Fibroblast of villous mesenchyme (primary cell): ENCODE results near the gene EIF2AK2. TPM values are rescaled to one million over a fixed set of nuclear protein-coding genes. Genes with fewer than 3 reads are reported as not detected.
A peak's percentile ranks its signal among the peaks of the same experiment; 100 is the strongest.
"Not testable (repeated sequence)": the region's sequence is repeated elsewhere in the genome, so short reads cannot be mapped to it uniquely, and the experiment has no call there.

Source experiments
- DNase-seq: peaks from one replicate; pipeline ENCODE4 v3.0.0-alpha.2; 2010; ENCODE audit warnings: low read depth
- H3K4me3 ChIP-seq: 2 replicates; pipeline ENCODE4 v1.5.1; 2011; ENCODE audit warnings: low read depth, mild to moderate bottlenecking, low read length
- total RNA-seq: library from RNA; depleted of rRNA; stranded (reverse); fragments of >200 nt; gene quantifications from 2 replicates; pipeline ENCODE4 v1.2.3, GENCODE V29; 2012
- TF ChIP-seq, protein P1 (sequence below): IDR thresholded peaks from 2 replicates; pipeline ENCODE4 v1.5.1; 2012; ENCODE audit warnings: low read depth, mild to moderate bottlenecking, low read length; ENCODE audit not compliant: insufficient read depth

The EIF2AK2 gene
- total RNA-seq, result 40.3 and 48.4 TPM in 2 replicates

- TF ChIP-seq, protein P1, sequence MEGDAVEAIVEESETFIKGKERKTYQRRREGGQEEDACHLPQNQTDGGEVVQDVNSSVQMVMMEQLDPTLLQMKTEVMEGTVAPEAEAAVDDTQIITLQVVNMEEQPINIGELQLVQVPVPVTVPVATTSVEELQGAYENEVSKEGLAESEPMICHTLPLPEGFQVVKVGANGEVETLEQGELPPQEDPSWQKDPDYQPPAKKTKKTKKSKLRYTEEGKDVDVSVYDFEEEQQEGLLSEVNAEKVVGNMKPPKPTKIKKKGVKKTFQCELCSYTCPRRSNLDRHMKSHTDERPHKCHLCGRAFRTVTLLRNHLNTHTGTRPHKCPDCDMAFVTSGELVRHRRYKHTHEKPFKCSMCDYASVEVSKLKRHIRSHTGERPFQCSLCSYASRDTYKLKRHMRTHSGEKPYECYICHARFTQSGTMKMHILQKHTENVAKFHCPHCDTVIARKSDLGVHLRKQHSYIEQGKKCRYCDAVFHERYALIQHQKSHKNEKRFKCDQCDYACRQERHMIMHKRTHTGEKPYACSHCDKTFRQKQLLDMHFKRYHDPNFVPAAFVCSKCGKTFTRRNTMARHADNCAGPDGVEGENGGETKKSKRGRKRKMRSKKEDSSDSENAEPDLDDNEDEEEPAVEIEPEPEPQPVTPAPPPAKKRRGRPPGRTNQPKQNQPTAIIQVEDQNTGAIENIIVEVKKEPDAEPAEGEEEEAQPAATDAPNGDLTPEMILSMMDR, result no peak
- DNase-seq, result peak; percentile 86
- H3K4me3 ChIP-seq, result peak within 1 kb of the TSS; percentile 71
Observed at GRCh38 chr2:37156857-37157714, at the start of gene EIF2AK2. TSS of gene EIF2AK2 (minus strand) at chr2:37156980. CDS start at chr2:37147806, 9,174 bp downstream.

DNA sequence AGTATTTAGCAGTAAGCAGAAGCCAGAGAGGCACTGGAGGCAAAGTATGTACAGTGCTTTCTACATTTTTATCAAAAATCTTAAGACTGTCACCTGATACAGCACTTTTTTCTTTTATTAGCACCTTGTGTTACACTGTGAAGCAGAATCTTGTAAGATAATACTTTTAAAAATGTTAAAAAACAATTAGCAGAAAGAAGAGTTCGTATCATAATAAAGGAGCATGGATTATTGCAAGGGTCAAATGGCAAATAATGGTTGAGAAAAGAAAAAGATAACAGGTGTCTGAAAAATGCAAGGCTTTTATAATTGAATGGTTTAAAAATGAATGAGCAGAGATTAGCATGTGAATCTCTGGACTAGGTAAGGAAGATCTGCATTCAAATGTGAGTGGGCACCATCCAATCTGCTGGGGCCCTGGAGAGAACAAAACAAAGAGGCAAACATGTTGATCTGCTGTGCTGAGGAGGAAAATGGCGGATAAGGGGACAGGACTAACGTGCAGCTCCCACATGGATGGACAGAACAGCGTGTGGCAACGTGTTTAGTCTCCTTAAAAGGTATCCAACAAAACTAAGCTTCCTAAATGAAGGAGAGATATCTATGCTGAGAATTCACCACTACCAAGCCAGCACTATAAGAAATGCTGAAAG lies 49.0 kb upstream of the EIF2AK2 start:
- TF ChIP-seq, protein P1, result no peak
- no peak for DNase-seq
- no peak overlapping the region for H3K4me3 ChIP-seq

- not testable (repeated sequence) for DNase-seq, H3K4me3 ChIP-seq
Observed at GRCh38 chr2:37205071-37205661, 48.4 kb upstream of the EIF2AK2 start.

DNA sequence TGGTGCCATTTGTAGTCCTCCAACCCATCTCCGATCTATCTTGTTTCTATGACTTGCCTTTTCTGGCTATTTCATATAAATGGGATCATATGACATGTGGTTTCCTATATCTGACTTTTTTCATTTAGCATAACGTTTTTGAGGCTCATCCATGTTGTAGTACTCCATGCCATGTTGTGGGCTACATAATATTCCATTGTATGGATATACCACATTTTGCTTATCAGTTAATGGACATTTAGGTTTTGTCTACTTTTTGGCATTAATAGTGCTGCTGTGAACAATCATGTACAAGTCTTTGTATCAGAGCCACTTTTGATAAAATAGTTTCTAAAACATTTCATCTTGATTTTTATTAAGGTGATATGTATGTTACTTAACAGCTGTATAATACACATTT lies 46.9 kb upstream of the EIF2AK2 start:
- TF ChIP-seq, protein P1, result no peak
- no peak overlapping the region for H3K4me3 ChIP-seq
- no peak for DNase-seq

DNA sequence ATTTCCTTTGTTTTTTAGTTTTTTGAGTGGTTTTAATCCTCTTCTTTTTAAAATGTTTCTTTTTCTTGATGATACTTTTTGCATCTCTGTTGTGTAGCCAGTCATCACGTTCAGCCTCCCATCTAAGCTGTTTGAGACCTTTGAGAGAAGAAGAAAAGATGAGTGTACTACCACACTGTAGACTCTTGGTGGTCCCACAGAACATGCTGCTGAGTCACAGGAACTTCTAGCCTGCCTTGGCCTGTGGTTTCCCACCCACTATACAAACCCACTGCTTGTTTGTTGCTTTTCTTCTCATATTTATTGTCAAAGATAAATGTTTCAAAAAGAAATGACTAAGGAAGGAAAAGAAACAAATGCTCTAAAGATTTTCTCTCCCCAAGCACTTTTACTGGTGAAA lies 45.0 kb upstream of the EIF2AK2 start:
- TF ChIP-seq, protein P1, result no peak
- no peak overlapping the region for H3K4me3 ChIP-seq
- DNase-seq, result no peak

- TF ChIP-seq, protein P1, result no peak
- H3K4me3 ChIP-seq, result no peak overlapping the region
- DNase-seq, result no peak
Observed at GRCh38 chr2:37201208-37201607, 44.4 kb upstream of the EIF2AK2 start.

DNA sequence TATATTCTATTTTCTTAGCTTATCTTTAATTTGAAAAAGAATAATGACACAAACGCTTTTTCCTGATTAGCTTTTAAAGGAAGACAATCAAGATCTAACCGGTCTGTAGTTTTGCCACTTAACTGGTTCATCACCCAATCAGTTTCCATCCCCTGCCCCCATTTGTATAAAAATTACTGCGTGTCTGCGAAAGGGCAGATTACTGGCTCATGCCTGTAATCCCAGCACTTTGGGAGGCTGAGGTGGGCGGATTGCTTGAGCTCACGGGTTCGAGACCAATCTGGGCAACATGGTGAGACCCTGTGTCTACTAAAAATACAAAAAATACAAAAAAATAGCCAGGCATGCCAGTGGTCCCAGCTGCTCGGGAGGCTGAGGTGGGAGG lies 41.9 kb upstream of the EIF2AK2 start:
- H3K4me3 ChIP-seq, result no peak overlapping the region
- no peak for DNase-seq
- TF ChIP-seq, protein P1, result no peak
